ENCODE measurements around the gene TXNL1. TPM values are rescaled to one million over a fixed set of nuclear protein-coding genes. Genes with fewer than 3 reads are reported as not detected.
A peak's percentile ranks its signal among the peaks of the same experiment; 100 is the strongest.

TXNL1 gene
- total and polyA plus RNA-seq, 12 donors = 44.6 to 264 (median 72.8) TPM

DNA sequence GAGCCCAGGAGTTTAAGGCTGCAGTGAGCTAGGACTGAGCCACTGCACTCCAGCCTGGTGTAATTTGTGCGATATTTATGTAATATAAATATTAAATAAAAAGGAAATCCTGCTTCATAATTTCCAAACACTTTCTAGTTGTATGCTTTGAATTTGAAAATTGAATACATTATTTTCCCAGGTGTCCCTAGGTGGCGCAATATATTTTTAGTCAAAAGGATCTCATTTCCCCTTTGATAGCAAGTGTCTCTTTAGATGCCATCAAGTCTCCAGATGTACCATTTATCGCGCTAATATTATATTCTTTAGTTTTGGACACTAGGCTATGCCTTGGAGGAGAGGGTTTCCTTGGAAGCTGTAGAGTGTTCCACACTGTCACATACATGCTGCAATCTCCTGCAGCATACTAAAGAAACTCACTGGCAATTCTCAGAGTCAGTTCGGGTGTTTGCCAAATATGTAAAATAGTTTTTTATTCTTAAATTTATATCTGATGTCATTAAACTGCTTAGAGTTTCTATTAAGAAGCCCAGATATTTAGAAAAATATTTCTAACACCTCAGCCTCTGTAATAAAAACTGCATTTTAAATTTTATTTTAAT is 7.1 kb upstream of the TXNL1 start:
- no peaks in the 10 kb centered on the region for H3K36me3 ChIP-seq (replicated peaks in 1 of 2)
- H3K27me3 ChIP-seq = no peaks in the 10 kb centered on the region
- TF ChIP-seq POLR2A (IDR thresholded peaks at IDR 0.05) = no peak
- TF ChIP-seq, protein P1, sequence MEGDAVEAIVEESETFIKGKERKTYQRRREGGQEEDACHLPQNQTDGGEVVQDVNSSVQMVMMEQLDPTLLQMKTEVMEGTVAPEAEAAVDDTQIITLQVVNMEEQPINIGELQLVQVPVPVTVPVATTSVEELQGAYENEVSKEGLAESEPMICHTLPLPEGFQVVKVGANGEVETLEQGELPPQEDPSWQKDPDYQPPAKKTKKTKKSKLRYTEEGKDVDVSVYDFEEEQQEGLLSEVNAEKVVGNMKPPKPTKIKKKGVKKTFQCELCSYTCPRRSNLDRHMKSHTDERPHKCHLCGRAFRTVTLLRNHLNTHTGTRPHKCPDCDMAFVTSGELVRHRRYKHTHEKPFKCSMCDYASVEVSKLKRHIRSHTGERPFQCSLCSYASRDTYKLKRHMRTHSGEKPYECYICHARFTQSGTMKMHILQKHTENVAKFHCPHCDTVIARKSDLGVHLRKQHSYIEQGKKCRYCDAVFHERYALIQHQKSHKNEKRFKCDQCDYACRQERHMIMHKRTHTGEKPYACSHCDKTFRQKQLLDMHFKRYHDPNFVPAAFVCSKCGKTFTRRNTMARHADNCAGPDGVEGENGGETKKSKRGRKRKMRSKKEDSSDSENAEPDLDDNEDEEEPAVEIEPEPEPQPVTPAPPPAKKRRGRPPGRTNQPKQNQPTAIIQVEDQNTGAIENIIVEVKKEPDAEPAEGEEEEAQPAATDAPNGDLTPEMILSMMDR (IDR thresholded peaks at IDR 0.05) = peak in 3 of 6 experiments; percentile 22 to 47 (median 27)
- no peak overlapping the region for H3K4me3 ChIP-seq
- intact Hi-C loops (cut with DNase I) = no loop called here
- no peaks in the 10 kb centered on the region for H3K9me3 ChIP-seq (replicated peaks in 1 of 3)
- peaks cover 0 to 4% of the 10 kb centered on the region in 2 donors for H3K4me1 ChIP-seq (replicated peaks in 1 of 2)
- H3K27ac ChIP-seq = no peak overlapping the region
- 61 to 68% (median 63%) methylated on average over 5 of the region's 5 CpGs for WGBS, 4 donors
- DNase-seq = no peak

DNA sequence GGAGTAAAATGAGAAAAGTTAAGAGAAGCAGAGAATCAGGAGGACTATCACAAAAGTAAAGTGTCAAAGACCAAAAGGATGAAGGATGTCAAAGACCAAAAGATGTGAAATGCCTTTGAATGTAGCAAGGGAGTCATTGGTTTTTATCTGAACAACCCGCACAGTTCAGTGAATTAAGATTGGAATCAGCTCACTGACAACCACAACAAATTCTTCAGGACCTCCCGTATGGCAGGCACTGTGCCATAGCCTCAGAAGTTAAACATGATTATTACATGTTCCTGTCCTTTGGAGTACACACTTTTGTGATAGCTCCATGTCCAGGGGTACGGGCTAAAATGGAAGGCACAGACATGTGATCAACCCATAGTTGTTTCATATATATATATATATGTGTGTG is 5.0 kb upstream of the TXNL1 start:
- intact Hi-C loops (cut with DNase I) = no loop called here
- TF ChIP-seq, protein P1 (IDR thresholded peaks at IDR 0.05) = no peak
- no peak for TF ChIP-seq POLR2A (IDR thresholded peaks at IDR 0.05)
- DNase-seq = no peak
- H3K9me3 ChIP-seq (replicated peaks in 1 of 3) = no peaks in the 10 kb centered on the region
- no peak overlapping the region for H3K27ac ChIP-seq
- 89 to 95% (median 91%) methylated on average over 3 of the region's 3 CpGs for WGBS, 4 donors
- H3K27me3 ChIP-seq = no peaks in the 10 kb centered on the region
- no peak overlapping the region for H3K4me3 ChIP-seq
- H3K4me1 ChIP-seq (replicated peaks in 1 of 2) = peaks cover 0 to 4% of the 10 kb centered on the region in 2 donors
- no peaks in the 10 kb centered on the region for H3K36me3 ChIP-seq (replicated peaks in 1 of 2)

DNA sequence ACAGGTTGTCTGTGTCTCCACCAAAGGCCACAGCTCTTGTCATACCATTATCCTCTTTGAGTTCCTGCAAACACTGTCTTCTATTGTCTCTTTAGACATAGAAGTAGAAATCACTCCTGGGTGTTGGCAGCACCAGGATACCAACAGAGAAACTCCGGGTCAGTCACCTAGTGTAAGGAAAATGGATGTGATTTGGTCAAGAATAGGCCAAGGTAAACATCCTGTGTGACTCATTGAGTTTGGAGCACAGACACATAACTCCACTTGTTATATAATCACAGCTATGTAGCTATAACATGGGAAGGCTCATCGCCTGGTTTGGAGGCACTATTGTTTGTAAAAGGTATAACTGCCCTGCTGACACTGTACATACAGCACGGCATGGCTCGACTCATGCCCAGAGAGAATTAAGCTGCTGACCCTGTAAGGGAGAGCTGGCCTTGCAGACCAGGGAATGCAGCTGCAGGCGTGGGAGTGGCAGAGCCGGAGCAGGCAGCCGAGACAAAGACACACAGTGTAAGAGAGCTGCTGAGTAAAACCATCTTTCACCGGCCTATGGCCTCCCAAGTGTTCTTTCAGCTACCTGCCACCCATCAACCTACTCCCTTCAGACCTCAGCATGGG is 3.4 kb upstream of the TXNL1 start:
- H3K4me1 ChIP-seq (replicated peaks in 1 of 2) = peaks cover 5 to 10% of the 10 kb centered on the region in 2 donors
- intact Hi-C loops (cut with DNase I) = no loop called here
- no peak for TF ChIP-seq POLR2A (IDR thresholded peaks at IDR 0.05)
- TF ChIP-seq, protein P1 (IDR thresholded peaks at IDR 0.05) = no peak
- DNase-seq = no peak
- H3K9me3 ChIP-seq (replicated peaks in 1 of 3) = no peaks in the 10 kb centered on the region
- H3K36me3 ChIP-seq (replicated peaks in 1 of 2) = no peaks in the 10 kb centered on the region
- no peaks in the 10 kb centered on the region for H3K27me3 ChIP-seq
- no peak overlapping the region for H3K27ac ChIP-seq
- no peak overlapping the region for H3K4me3 ChIP-seq
- WGBS, 4 donors = 60 to 75% (median 68%) methylated on average over 8 of the region's 8 CpGs

DNA sequence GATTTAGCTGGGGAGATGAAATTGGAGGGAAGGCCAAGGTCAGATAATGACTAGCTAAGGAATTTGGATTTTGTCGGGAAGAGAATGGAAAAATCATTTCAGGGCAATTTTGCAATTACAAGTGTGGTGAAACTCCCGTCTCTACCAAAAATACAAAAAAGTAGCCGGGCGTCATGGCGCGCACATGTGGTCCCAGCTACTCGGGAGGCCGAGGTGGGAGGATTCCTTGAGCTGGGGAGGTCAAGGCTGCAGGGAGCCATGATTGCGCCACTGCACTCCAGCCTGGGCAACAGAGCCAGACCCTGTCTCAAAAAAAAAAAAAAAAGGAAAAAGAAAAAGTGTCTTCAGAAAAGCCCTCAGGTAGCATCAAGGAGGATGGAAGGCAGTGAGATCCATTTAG is 1.2 kb upstream of the TXNL1 start:
- intact Hi-C loops (cut with DNase I) = no loop called here
- H3K4me1 ChIP-seq (replicated peaks in 1 of 2) = peaks cover 11 to 31% of the 10 kb centered on the region in 2 donors
- no peak overlapping the region for H3K4me3 ChIP-seq

More for the DNA sequence above, 1.2 kb upstream of the TXNL1 start:
- Histone ChIP-seq H3K27ac (peak overlapping the region in 3 of 5 donors; percentile 76 to 97 (median 97)), H3K9me3 (replicated peaks in 1 of 3) (no peaks in the 10 kb centered on the region), H3K27me3 (no peaks in the 10 kb centered on the region), H3K36me3 (replicated peaks in 1 of 2) (no peaks in the 10 kb centered on the region)
- DNase-seq = no peak
- 73 to 85% (median 77%) methylated on average over 9 of the region's 9 CpGs for WGBS, 4 donors
- TF ChIP-seq, protein P1 (IDR thresholded peaks at IDR 0.05) = no peak
- TF ChIP-seq POLR2A (IDR thresholded peaks at IDR 0.05) = no peak
